HepG2 (cell line): ENCODE measurements around the gene ZNF483. TPM values are rescaled to one million over a fixed set of nuclear protein-coding genes. Genes with fewer than 3 reads are reported as not detected.
A peak's percentile ranks its signal among the peaks of the same experiment; 100 is the strongest.

ENCODE experiments used
- ATF7 ChIP-seq, 2 experiments: fragments of 450-650 bp in 1 of 2; sonication (generic) in 1 of 2; formaldehyde crosslinking in 1 of 2; IDR thresholded peaks; 2 replicates each; pipeline versions ENCODE4 v1.4.0 to v1.6.1; 2016 to 2020; ENCODE audit warnings: antibody characterized with exemption in 1 of 2, mild to moderate bottlenecking in 1 of 2, missing genetic modification reagents in 1 of 2
- DNMT3B ChIP-seq: conservative IDR thresholded peaks from 2 replicates; pipeline ENCODE4 v1.6.1; 2016; ENCODE audit warnings: missing biosample characterization, control low read depth
- EP300 ChIP-seq, 3 experiments: sonication (generic) in 1 of 3; formaldehyde crosslinking in 1 of 3; IDR thresholded peaks; 2 replicates each; pipeline versions ENCODE4 v1.5.1 to v1.6.1; 2011 to 2020; ENCODE audit warnings: low read depth in 2 of 3, low read length in 2 of 3, borderline replicate concordance in 1 of 3, improper control_type of control experiment in 1 of 3, mild to moderate bottlenecking in 1 of 3, missing genetic modification reagents in 1 of 3, moderate library complexity in 1 of 3
- FOXK2 ChIP-seq: fragments of 450-650 bp; IDR thresholded peaks from 2 replicates; pipeline ENCODE4 v1.6.1; 2016
- FOXO1 ChIP-seq: sonication (generic); formaldehyde crosslinking; IDR thresholded peaks from 2 replicates; pipeline ENCODE4 v1.4.0; 2020; ENCODE audit warnings: missing genetic modification reagents
- HOXA3 ChIP-seq: sonication (generic); formaldehyde crosslinking; IDR thresholded peaks from 2 replicates; pipeline ENCODE4 v1.5.0; 2020; ENCODE audit warnings: missing genetic modification reagents
- IKZF5 ChIP-seq: IDR thresholded peaks from 2 replicates; pipeline ENCODE4 v1.6.1; 2018; ENCODE audit warnings: missing genetic modification reagents, mild to moderate bottlenecking, missing compliant biosample characterization
- SRY ChIP-seq: sonication (generic); formaldehyde crosslinking; IDR thresholded peaks from 2 replicates; pipeline ENCODE4 v1.8.0; 2022; ENCODE audit warnings: mild to moderate bottlenecking, missing genetic modification reagents
- THAP11 ChIP-seq: IDR thresholded peaks from 2 replicates; pipeline ENCODE4 v1.6.1; 2016; ENCODE audit warnings: missing biosample characterization, missing genetic modification reagents
- ZBTB2 ChIP-seq: sonication (generic); formaldehyde crosslinking; IDR thresholded peaks from 2 replicates; pipeline ENCODE4 v1.8.0; 2022; ENCODE audit warnings: low read depth, missing genetic modification reagents
- ZMYM2 ChIP-seq: sonication (generic); formaldehyde crosslinking; IDR thresholded peaks from 2 replicates; pipeline ENCODE4 v1.8.0; 2022; ENCODE audit warnings: mild to moderate bottlenecking, missing genetic modification reagents
- ZNF124 ChIP-seq: sonication (generic); formaldehyde crosslinking; IDR thresholded peaks from 2 replicates; pipeline ENCODE4 v1.4.0; 2020; ENCODE audit warnings: missing genetic modification reagents
- ZNF264 ChIP-seq: sonication (generic); formaldehyde crosslinking; IDR thresholded peaks from 2 replicates; pipeline ENCODE4 v1.4.0; 2020; ENCODE audit warnings: missing genetic modification reagents
- ZNF543 ChIP-seq: sonication (generic); formaldehyde crosslinking; IDR thresholded peaks from 2 replicates; pipeline ENCODE4 v1.4.0; 2020; ENCODE audit warnings: mild to moderate bottlenecking, missing genetic modification reagents
- ZNF883 ChIP-seq: sonication (generic); formaldehyde crosslinking; IDR thresholded peaks from 2 replicates; pipeline ENCODE4 v1.5.1; 2020; ENCODE audit warnings: mild to moderate bottlenecking, missing genetic modification reagents; ENCODE audit errors: not compliant biosample characterization
- ZSCAN21 ChIP-seq: sonication (generic); formaldehyde crosslinking; IDR thresholded peaks from 2 replicates; pipeline ENCODE4 v1.8.0; 2022; ENCODE audit warnings: mild to moderate bottlenecking, missing genetic modification reagents, moderate library complexity, borderline replicate concordance
- polyA plus RNA-seq, 8 experiments: library from polyadenylated mRNA; depleted of rRNA in 3 of 8; stranded (reverse) in 7 of 8; unstranded in 1 of 8; fragments of >200 nt; fragmentation: Illumina TruSeq in 4 of 8; extraction: Trizol in 4 of 8; gene quantifications; 2 replicates each; pipeline versions ENCODE4 v1.2.1 to v1.2.3, GENCODE V29; 2011 to 2016; ENCODE audit warnings: low read depth in 4 of 8, missing spikeins in 1 of 8, mixed read lengths in 1 of 8; ENCODE audit not compliant: insufficient read depth in 1 of 8
- total RNA-seq, 5 experiments: library from RNA; depleted of rRNA; stranded (reverse); fragments of >200 nt; fragmentation: Illumina TruSeq; extraction: Trizol; gene quantifications; 2 replicates each; pipeline ENCODE4 v1.2.3, GENCODE V29; 2016; ENCODE audit warnings: low read depth in 1 of 5
- TF ChIP-seq, protein P1 (sequence below): sonication (generic); formaldehyde crosslinking; IDR thresholded peaks from 2 replicates; pipeline ENCODE4 v1.4.0; 2020; ENCODE audit warnings: missing genetic modification reagents
- TF ChIP-seq, protein P2 (sequence below): sonication (generic); formaldehyde crosslinking; IDR thresholded peaks from 2 replicates; pipeline ENCODE4 v1.5.1; 2020; ENCODE audit warnings: missing genetic modification reagents, mild to moderate bottlenecking, borderline replicate concordance
- TF ChIP-seq, protein P3 (sequence below), 2 experiments: IDR thresholded peaks; 2 replicates each; pipeline ENCODE4 v1.6.1; 2011 to 2012; ENCODE audit warnings: low read length in 2 of 2, borderline replicate concordance in 1 of 2, low read depth in 1 of 2, mild to moderate bottlenecking in 1 of 2, moderate library complexity in 1 of 2
- TF ChIP-seq, protein P4 (sequence below): sonication (generic); formaldehyde crosslinking; IDR thresholded peaks from 2 replicates; pipeline ENCODE4 v1.5.0; 2020; ENCODE audit warnings: missing genetic modification reagents

ZNF483 gene
- total and polyA plus RNA-seq, 2 of the 13 experiments (the other 11 are each of a cell fraction or from before 2014, with no cell fraction given) = 2.0 to 9.5 TPM

DNA sequence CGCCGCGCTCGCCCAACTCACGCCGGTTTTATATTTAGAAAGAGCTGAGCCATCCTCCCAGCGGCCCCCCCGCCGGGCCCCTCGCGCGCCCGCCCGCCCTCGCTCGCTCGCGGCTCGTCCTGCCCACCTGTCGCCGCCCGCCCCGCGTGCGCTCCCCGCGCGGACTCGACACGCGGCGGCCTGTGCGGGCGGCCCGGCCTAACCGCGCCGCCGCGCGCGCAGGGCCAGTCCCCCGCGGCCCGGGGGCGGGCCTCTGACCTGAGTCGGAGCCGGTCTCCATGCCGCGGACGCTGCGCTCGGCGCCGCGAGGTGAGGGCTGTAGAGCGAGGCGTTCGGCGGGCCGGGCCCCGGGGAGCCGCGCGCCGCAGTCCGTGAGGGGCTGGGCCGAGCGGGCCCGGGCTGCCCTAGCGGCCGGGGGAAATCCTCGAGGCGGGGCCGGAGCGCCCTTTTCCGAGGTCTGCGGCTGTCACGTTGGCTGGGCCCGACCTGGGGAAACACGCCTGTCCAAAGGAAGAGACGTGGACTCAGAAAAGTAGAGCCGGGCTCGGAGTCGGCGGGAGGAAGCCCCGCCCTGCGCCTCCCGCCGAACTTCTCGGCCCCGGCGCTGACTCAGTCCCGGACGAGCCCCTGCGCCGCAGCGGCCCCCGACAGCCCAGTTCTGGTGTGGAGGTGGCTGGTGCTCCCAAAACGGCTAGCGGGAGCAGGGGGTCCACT is 41.0 kb upstream of the ZNF483 start, which contains the start of gene ECPAS (continued):
- no peak for TF ChIP-seq EP300 (IDR thresholded peaks at IDR 0.05; ENCODE audit: low read depth in 2 of 2, low read length in 2 of 2)
- TF ChIP-seq EP300 (CRISPR knock-in tag; IDR thresholded peaks at IDR 0.05; ENCODE audit: borderline replicate concordance) = 0 out of 2 replicates have a peak, but pooled peaks have one; percentile 34
- peak; percentile 54; the same call in 1 of the 2 replicates for TF ChIP-seq IKZF5 (CRISPR knock-in tag)
- TF ChIP-seq SRY = no peak
- peak; percentile 58 for TF ChIP-seq ZNF883
- TF ChIP-seq ZNF124 (CRISPR knock-in tag) = 0 out of 2 replicates have a peak, but pooled peaks have one; percentile 41
- TF ChIP-seq, protein P1, sequence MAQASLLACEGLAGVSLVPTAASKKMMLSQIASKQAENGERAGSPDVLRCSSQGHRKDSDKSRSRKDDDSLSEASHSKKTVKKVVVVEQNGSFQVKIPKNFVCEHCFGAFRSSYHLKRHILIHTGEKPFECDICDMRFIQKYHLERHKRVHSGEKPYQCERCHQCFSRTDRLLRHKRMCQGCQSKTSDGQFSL (CRISPR knock-in tag) = no peak
- TF ChIP-seq ZBTB2 (CRISPR knock-in tag) = peak; percentile 73
- no peak for TF ChIP-seq ZMYM2 (CRISPR knock-in tag)
- TF ChIP-seq, protein P2, sequence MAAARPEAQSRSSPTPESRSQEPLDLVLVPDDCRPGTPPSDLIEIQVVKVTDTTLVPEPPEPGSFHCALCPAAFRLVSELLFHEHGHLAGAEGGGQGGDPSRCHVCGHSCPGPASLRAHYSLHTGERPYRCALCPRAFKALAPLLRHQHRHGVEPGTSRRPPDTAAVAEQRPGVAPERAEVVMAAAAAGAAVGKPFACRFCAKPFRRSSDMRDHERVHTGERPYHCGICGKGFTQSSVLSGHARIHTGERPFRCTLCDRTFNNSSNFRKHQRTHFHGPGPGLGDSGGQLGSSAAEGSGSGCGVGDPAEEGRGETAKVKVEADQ = no peak
- TF ChIP-seq FOXO1 (CRISPR knock-in tag) = peak; percentile 52; the same call in 1 of the 2 replicates
- no peak for TF ChIP-seq DNMT3B (CRISPR knock-in tag)
- peak; percentile 51; the same call in 1 of the 2 replicates for TF ChIP-seq ZNF543 (CRISPR knock-in tag)
- TF ChIP-seq ZSCAN21 (CRISPR knock-in tag) = peak; percentile 48; the same call in 1 of the 2 replicates
- TF ChIP-seq, protein P3, sequence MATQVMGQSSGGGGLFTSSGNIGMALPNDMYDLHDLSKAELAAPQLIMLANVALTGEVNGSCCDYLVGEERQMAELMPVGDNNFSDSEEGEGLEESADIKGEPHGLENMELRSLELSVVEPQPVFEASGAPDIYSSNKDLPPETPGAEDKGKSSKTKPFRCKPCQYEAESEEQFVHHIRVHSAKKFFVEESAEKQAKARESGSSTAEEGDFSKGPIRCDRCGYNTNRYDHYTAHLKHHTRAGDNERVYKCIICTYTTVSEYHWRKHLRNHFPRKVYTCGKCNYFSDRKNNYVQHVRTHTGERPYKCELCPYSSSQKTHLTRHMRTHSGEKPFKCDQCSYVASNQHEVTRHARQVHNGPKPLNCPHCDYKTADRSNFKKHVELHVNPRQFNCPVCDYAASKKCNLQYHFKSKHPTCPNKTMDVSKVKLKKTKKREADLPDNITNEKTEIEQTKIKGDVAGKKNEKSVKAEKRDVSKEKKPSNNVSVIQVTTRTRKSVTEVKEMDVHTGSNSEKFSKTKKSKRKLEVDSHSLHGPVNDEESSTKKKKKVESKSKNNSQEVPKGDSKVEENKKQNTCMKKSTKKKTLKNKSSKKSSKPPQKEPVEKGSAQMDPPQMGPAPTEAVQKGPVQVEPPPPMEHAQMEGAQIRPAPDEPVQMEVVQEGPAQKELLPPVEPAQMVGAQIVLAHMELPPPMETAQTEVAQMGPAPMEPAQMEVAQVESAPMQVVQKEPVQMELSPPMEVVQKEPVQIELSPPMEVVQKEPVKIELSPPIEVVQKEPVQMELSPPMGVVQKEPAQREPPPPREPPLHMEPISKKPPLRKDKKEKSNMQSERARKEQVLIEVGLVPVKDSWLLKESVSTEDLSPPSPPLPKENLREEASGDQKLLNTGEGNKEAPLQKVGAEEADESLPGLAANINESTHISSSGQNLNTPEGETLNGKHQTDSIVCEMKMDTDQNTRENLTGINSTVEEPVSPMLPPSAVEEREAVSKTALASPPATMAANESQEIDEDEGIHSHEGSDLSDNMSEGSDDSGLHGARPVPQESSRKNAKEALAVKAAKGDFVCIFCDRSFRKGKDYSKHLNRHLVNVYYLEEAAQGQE (IDR thresholded peaks at IDR 0.05; ENCODE audit: borderline replicate concordance in 1 of 2, low read depth in 1 of 2, low read length in 2 of 2) = no peak; a peak in 1 of 4 replicates
- TF ChIP-seq THAP11 (CRISPR knock-in tag) = peak; percentile 65
- TF ChIP-seq HOXA3 (CRISPR knock-in tag) = peak; percentile 66; the same call in 1 of the 2 replicates
- TF ChIP-seq, protein P4, sequence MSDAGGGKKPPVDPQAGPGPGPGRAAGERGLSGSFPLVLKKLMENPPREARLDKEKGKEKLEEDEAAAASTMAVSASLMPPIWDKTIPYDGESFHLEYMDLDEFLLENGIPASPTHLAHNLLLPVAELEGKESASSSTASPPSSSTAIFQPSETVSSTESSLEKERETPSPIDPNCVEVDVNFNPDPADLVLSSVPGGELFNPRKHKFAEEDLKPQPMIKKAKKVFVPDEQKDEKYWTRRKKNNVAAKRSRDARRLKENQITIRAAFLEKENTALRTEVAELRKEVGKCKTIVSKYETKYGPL (CRISPR knock-in tag) = no peak
- no peak for TF ChIP-seq FOXK2
- 0 out of 2 replicates have a peak, but pooled peaks have one; percentile 62 for TF ChIP-seq ZNF264 (CRISPR knock-in tag)
- TF ChIP-seq ATF7 (IDR thresholded peaks at IDR 0.05) = no peak
- TF ChIP-seq ATF7 (CRISPR knock-in tag; IDR thresholded peaks at IDR 0.05) = no peak
